ENCODE data around the gene ZAP70. TPM values are rescaled to one million over a fixed set of nuclear protein-coding genes. Genes with fewer than 3 reads are reported as not detected.

Gene ZAP70
- total RNA-seq, 1 donor from 2014 or later, result 1.1 TPM

DNA sequence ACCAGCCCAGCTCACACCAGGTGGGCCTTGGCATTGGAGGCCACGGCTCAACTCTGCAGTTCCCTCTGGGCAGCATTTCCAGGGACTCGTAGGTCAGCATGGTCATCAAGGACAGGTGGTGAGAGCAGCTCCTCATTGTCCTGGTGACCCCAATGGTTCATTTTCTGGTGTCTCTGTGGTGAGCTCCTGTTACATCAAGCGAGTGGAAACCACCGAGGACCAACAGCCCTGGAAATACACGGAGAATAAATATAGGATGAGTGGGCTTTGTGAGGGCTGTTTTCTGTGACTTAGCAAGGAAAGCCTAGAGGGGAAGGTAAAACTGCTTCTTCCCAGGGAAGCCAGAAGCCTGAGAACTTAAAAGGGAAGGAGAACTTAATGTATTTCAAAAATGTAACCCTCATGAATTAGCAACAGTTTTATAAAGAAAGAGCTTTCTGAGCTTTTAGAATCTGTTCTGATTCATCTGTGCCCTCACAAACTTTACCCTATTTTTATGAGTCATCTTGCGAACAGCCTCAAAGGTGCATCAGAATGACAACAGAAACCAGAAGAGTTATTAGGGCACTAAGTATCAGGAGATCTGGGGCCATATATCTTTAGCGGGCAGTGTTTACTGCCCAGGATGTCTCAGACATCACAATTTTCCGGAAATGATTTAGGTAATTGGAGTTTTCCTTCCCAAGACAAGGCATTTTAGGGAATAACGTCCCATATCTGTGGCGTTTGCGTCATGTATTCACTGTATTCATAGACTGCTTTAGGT, 25.1 kb upstream of the ZAP70 start:
- no peaks in the 10 kb centered on the region for H3K9me3 Mint-ChIP-seq (ENCODE audit: unreplicated experiment)
- no peak overlapping the region for H3K4me3 Mint-ChIP-seq (ENCODE audit: unreplicated experiment)
- no peaks in the 10 kb centered on the region for H3K27me3 Mint-ChIP-seq (ENCODE audit: unreplicated experiment)
- H3K36me3 Mint-ChIP-seq (ENCODE audit: unreplicated experiment), result no peaks in the 10 kb centered on the region
- DNase-seq (ENCODE audit: extremely low spot score, unreplicated experiment), result peak; percentile 25
- TF ChIP-seq CTCF (IDR thresholded peaks at IDR 0.05), result no peak
- peaks cover 9% of the 10 kb centered on the region for H3K4me1 Mint-ChIP-seq (ENCODE audit: unreplicated experiment)
- no peak overlapping the region for H3K27ac Mint-ChIP-seq (ENCODE audit: unreplicated experiment)

GRCh38 chr2:97691166-97691565, 22.2 kb upstream of the ZAP70 start:
- peak; percentile 66 for DNase-seq (ENCODE audit: extremely low spot score, unreplicated experiment)
- no peak for TF ChIP-seq CTCF (IDR thresholded peaks at IDR 0.05)
- H3K36me3 Mint-ChIP-seq (ENCODE audit: unreplicated experiment), result no peaks in the 10 kb centered on the region
- H3K9me3 Mint-ChIP-seq (ENCODE audit: unreplicated experiment), result no peaks in the 10 kb centered on the region
- no peak overlapping the region for H3K27ac Mint-ChIP-seq (ENCODE audit: unreplicated experiment)
- peaks cover 9% of the 10 kb centered on the region for H3K4me1 Mint-ChIP-seq (ENCODE audit: unreplicated experiment)
- no peaks in the 10 kb centered on the region for H3K27me3 Mint-ChIP-seq (ENCODE audit: unreplicated experiment)
- no peak overlapping the region for H3K4me3 Mint-ChIP-seq (ENCODE audit: unreplicated experiment)

- Mint-ChIP-seq H3K9me3 (ENCODE audit: unreplicated experiment) (no peaks in the 10 kb centered on the region), H3K36me3 (ENCODE audit: unreplicated experiment) (no peaks in the 10 kb centered on the region), H3K27ac (ENCODE audit: unreplicated experiment) (no peak overlapping the region), H3K27me3 (ENCODE audit: unreplicated experiment) (no peaks in the 10 kb centered on the region), H3K4me3 (ENCODE audit: unreplicated experiment) (no peak overlapping the region), H3K4me1 (ENCODE audit: unreplicated experiment) (peaks cover 13% of the 10 kb centered on the region)
- no peak for DNase-seq (ENCODE audit: extremely low spot score, unreplicated experiment)
- TF ChIP-seq CTCF (IDR thresholded peaks at IDR 0.05), result no peak
These were observed 19.9 kb upstream of the ZAP70 start for GRCh38 chr2:97693476-97693875.

GRCh38 chr2:97695744-97696143, 17.6 kb upstream of the ZAP70 start:
- H3K4me1 Mint-ChIP-seq (ENCODE audit: unreplicated experiment), result peaks cover 13% of the 10 kb centered on the region
- peak; percentile 49 for DNase-seq (ENCODE audit: extremely low spot score, unreplicated experiment)
- no peak for TF ChIP-seq CTCF (IDR thresholded peaks at IDR 0.05)
- no peak overlapping the region for H3K4me3 Mint-ChIP-seq (ENCODE audit: unreplicated experiment)
- no peak overlapping the region for H3K27ac Mint-ChIP-seq (ENCODE audit: unreplicated experiment)
- no peaks in the 10 kb centered on the region for H3K36me3 Mint-ChIP-seq (ENCODE audit: unreplicated experiment)
- no peaks in the 10 kb centered on the region for H3K27me3 Mint-ChIP-seq (ENCODE audit: unreplicated experiment)
- no peaks in the 10 kb centered on the region for H3K9me3 Mint-ChIP-seq (ENCODE audit: unreplicated experiment)

DNA sequence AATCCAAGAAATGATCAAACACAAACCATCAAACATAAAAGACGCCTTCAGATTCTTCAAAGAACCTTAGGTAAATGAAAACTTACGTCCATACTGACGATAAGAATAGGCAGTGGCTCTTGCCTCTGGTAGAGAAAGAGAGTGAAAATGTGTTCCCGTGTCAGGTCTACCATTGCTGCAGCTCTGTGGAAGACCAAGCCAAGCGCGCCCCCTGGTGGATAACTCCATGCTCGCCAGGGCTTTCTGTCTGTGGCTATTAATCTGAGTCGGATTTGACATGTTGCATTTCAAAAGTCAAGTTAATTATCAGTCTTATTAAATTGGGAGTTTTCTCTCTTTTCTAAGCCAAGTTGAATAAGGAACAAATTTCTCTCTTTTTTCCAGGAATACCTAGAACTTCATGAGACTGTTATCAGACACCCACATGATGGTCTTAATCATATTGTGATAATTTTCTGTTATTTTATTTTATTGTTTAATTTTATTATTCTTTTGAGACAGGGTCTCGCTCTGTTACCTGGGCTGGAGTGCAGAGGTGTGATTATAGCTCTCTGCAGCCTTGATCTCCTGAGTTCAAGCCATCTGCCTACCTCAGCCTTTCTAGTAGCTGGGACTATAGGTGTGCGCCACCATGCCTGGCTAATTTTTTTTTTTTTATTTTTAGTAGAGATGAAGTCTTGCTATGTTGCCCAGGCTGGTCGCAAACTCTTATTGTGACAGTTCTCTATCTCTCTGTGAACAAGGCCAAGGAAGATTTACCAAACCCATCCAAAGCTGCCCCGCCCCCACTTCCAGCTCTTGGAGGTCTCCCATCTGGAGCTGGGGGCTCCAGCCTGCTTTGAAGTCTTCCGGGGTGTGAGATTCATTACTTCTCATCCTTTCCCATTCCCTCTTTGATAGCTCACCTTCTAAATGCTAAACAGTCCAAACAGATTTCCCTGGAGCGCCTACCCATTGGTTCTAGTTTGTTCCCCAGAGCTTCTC, 15.8 kb upstream of the ZAP70 start:
- no peaks in the 10 kb centered on the region for H3K9me3 Mint-ChIP-seq (ENCODE audit: unreplicated experiment)
- peaks cover 8% of the 10 kb centered on the region for H3K4me1 Mint-ChIP-seq (ENCODE audit: unreplicated experiment)
- DNase-seq (ENCODE audit: extremely low spot score, unreplicated experiment), result peak; percentile 95
- no peaks in the 10 kb centered on the region for H3K27me3 Mint-ChIP-seq (ENCODE audit: unreplicated experiment)
- no peaks in the 10 kb centered on the region for H3K36me3 Mint-ChIP-seq (ENCODE audit: unreplicated experiment)
- peak; percentile 97 for TF ChIP-seq CTCF (IDR thresholded peaks at IDR 0.05)
- H3K4me3 Mint-ChIP-seq (ENCODE audit: unreplicated experiment), result no peak overlapping the region
- no peak overlapping the region for H3K27ac Mint-ChIP-seq (ENCODE audit: unreplicated experiment)

Data from osteocyte (in vitro differentiated cells).